ENCODE measurements around the gene DGKB. TPM values are rescaled to one million over a fixed set of nuclear protein-coding genes. Genes with fewer than 3 reads are reported as not detected.
"Not testable (repeated sequence)": the region's sequence is repeated elsewhere in the genome, so short reads cannot be mapped to it uniquely, and the experiment has no call there.

Gene DGKB
- total RNA-seq, 1 donor from 2014 or later: 0.35 TPM

DNA sequence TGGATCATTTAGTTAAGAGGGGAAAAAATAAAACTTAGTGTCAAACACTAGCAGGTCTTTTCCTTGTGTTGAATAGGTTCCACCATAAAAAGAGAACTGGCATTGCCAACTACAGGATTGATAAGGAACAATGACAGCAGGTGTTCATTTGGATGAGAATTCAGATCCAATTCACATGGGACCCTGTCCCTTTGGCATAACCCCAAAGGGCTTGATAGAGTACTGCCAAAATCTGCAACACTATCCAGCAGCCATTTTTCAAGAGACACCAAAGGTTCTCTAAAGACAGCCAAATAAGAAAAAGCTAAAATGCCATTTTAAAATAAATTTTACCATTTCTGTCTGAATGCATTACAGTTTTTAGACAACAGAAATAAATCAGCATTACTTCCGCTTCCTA lies 422.3 kb downstream of the DGKB start:
- no peak for DNase-seq (ENCODE audit: low spot score)

GRCh38 chr7:14478834-14479510 lies 423.6 kb downstream of the DGKB start:
- DNase-seq (ENCODE audit: low spot score): no peak

DNA sequence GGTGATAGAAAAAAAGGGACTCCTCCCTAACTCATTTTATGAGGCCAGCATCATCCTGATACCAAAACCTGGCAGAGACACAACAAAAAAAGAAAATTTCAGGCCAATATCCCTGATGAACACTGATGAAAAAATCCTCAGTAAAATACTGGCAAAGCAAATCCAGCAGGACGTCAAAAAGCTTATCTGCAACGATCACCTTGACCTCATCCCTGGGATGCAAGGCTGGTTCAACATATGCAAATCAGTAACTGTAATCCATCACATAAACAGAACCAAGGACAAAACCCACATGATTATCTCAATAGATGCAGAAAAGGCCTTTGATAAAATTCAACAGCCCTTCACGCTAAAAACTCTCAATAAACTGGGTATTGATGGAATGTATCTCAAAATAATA lies 440.8 kb downstream of the DGKB start:
- DNase-seq (ENCODE audit: low spot score): not testable (repeated sequence)

GRCh38 chr7:14458846-14459245 lies 443.7 kb downstream of the DGKB start:
- DNase-seq (ENCODE audit: low spot score): not testable (repeated sequence)

DNA sequence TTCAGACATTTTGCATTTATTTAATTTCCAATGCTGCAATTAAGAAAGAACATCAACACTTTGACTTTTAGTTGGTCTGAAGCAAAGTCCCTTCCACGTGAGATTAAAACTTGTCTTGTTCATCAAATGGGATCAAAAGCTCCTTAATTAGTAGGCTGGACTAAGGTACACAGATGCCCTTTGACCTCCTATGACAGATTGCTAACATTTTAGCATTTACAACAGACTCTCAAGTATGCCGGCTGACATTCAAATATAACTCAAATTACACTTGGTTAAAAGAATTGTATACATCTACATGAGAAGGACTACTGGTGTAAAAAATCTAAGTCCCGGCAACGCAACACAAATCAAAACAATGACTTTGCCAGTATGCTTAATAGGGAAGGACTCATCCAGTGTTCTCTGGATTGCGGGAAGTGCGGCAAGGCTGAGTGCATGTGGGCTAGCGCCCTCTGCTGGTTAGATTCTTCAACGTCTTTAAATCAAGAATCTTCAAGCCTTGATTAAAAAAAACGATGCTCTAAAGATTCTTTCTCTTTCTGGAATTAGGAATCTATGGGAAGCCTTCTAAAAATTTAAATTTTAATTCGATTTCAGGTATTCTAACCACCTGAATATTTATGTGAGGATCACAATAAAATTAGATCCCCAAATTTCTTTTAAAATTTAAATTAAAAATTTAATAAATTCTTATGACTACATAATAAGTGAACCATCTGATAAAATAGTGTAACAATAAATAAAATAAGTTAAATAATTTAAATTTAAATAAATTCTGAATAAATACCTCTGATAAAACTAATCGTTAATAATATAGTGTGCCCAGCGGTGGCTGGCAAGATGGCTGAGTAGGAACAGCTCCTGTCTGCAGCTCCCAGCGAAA lies 444.7 kb downstream of the DGKB start:
- DNase-seq (ENCODE audit: low spot score): no peak

DNA sequence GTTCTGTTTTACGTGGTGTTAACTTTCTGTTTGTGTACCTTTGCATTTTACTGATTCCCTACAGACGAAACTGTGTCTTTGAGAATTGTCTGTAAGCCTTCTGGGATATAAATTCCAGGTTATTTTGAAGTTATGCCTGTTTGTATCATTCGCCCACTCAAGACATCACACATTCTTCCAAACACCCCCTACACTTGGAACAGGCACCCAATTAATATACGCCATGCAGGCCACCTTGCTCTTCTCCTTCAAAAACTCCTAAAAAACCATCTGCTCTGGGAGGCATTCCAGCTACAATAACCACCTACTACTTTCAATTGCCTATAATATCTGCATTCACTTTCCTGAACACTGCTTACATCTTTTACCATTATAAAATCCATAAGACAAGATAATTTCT lies 453.3 kb downstream of the DGKB start:
- no peak for DNase-seq (ENCODE audit: low spot score)

GRCh38 chr7:14446829-14447228 lies 455.7 kb downstream of the DGKB start:
- DNase-seq (ENCODE audit: low spot score): no peak

- DNase-seq (ENCODE audit: low spot score): no peak
Observed at GRCh38 chr7:14446219-14446618, 456.3 kb downstream of the DGKB start.

DNA sequence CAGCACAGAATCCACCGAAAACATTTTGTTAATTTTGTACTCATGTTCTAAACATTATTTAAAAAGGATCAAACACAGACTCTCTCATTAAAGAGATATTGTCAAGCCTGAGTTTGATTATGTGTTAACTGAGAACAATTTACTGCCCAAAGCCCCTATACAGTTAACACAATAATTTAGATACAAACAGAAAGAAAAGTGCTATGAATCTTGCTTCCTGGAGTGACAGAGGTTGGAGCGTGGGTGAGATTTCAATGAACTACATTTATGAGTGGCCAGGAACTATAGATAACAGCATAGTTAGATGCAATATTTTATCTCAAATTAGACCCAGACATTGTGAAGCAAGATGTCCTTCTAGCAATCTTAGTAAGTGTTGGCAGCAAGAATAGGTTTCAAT lies 464.2 kb downstream of the DGKB start:
- DNase-seq (ENCODE audit: low spot score): no peak

- no peak for DNase-seq (ENCODE audit: low spot score)
Observed at GRCh38 chr7:14436878-14437277, 465.7 kb downstream of the DGKB start.

DNA sequence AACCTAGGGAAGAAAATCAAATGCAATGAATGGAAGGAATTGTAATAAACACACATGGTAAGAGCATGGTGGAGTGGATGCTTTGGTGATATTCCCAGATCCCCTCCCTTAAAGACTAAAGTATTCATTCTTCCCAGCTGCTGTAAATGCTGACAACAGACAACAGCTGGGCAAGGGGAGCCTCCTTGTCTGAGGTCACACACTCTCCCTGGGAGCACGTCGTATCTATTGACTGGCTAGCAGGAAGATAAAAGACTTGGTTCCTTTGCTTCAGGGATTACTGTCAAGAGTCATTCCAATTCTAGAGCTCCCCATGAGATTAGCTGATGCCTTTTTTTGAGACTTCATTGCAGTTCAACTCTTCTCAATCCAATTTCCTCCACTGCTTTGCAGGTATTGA lies 469.6 kb downstream of the DGKB start:
- no peak for DNase-seq (ENCODE audit: low spot score)

- DNase-seq (ENCODE audit: low spot score): no peak
Observed at GRCh38 chr7:14430926-14431325, 471.6 kb downstream of the DGKB start.

GRCh38 chr7:14425559-14425958 lies 477.0 kb downstream of the DGKB start:
- DNase-seq (ENCODE audit: low spot score): no peak

- no peak for DNase-seq (ENCODE audit: low spot score)
Observed at GRCh38 chr7:14424675-14425074, 477.9 kb downstream of the DGKB start.

GRCh38 chr7:14420768-14421167 lies 481.8 kb downstream of the DGKB start:
- no peak for DNase-seq (ENCODE audit: low spot score)

DNA sequence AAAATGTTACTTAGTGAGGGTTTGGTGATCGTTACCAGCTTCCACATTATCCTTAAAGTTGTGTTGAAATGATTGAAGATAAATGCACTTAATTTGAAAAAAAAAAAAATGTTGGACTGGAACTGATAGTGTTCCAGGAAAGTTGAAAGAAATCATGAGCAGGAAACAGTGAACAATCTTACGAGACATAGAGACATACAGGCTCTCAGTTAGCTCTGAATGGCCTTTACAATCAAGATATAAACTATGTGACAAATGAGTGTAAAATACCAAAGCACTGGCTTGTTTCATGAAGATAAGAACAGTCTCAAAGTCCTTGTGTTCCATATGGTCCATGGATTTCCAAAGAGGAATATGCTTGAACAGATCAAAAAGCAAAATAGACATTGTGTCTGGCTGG lies 483.0 kb downstream of the DGKB start:
- no peak for DNase-seq (ENCODE audit: low spot score)

- DNase-seq (ENCODE audit: low spot score): no peak
Observed at GRCh38 chr7:14418633-14419032, 483.9 kb downstream of the DGKB start.

GRCh38 chr7:14414274-14414986 lies 488.1 kb downstream of the DGKB start:
- DNase-seq (ENCODE audit: low spot score): no peak

DNA sequence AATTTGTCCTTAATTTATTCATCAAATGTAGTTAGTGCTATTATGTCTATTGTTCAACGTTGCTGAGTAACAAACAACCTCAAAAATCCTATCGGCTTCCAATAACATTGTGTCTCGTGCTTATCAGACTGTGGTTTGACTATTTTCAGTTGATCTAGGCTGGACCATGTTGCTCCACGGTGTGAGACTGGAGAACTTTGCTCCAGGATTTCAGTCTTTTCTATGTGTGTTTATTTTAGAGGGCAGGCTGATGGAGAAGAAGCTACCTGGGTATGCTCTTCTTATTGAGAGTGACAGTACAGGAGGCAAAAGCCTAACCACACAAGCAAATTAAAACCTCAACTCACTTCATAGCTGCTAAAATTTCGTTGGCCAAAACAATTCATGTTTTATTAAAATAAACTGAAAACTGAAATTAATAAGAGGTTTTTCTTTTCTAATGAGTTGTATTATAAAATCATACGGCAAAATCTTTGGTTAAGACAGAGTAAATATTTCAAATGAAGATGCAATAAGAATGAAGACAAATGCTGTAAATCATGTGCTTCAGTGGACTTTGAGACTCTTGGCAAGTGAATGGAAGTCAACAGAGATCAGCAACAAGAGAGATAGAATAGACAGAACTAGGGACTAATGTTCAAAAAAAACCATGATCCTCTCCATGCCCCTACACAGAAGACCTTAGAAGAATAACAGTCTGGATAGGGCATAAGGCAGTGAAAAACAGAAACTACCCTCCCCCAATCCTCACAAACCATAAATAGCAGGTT lies 495.1 kb downstream of the DGKB start:
- DNase-seq (ENCODE audit: low spot score): no peak

DNA sequence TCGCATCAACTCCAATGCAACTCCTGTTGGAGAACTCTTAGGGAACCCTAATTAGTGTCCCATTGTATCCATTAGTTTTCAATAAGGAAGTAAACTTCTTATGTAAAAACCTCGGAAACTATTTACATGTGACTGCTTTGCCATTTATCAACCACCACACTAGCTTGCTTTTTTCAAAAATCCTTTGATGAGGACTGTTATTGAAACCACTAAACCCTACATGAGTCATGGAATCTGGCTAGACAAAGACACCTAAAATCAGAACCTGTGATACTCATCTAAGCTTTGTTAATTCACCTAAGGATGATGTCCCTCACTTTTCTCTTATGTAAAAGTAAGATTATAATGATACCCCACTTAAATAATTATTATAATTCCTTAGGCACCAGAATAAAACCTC lies 499.0 kb downstream of the DGKB start:
- no peak for DNase-seq (ENCODE audit: low spot score)

GRCh38 chr7:14400271-14400670 lies 502.3 kb downstream of the DGKB start:
- no peak for DNase-seq (ENCODE audit: low spot score)

All from mesenteric fat pad (tissue), 1 donor.